ENCODE data around the gene SLC16A5.

The SLC16A5 gene

GRCh38 chr17:75051941-75052340, 35.8 kb upstream of the SLC16A5 start:
- TF ChIP-seq, protein P1, sequence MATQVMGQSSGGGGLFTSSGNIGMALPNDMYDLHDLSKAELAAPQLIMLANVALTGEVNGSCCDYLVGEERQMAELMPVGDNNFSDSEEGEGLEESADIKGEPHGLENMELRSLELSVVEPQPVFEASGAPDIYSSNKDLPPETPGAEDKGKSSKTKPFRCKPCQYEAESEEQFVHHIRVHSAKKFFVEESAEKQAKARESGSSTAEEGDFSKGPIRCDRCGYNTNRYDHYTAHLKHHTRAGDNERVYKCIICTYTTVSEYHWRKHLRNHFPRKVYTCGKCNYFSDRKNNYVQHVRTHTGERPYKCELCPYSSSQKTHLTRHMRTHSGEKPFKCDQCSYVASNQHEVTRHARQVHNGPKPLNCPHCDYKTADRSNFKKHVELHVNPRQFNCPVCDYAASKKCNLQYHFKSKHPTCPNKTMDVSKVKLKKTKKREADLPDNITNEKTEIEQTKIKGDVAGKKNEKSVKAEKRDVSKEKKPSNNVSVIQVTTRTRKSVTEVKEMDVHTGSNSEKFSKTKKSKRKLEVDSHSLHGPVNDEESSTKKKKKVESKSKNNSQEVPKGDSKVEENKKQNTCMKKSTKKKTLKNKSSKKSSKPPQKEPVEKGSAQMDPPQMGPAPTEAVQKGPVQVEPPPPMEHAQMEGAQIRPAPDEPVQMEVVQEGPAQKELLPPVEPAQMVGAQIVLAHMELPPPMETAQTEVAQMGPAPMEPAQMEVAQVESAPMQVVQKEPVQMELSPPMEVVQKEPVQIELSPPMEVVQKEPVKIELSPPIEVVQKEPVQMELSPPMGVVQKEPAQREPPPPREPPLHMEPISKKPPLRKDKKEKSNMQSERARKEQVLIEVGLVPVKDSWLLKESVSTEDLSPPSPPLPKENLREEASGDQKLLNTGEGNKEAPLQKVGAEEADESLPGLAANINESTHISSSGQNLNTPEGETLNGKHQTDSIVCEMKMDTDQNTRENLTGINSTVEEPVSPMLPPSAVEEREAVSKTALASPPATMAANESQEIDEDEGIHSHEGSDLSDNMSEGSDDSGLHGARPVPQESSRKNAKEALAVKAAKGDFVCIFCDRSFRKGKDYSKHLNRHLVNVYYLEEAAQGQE (IDR thresholded peaks at IDR 0.05; ENCODE audit: insufficient read depth in 1 of 2, low read depth in 2 of 2, low read length in 2 of 2), result no peak
- TF ChIP-seq TAF1 (IDR thresholded peaks at IDR 0.05; ENCODE audit: borderline replicate concordance, insufficient read depth, low read length), result no peak
- no peak for TF ChIP-seq SIN3A (IDR thresholded peaks at IDR 0.05; ENCODE audit: borderline replicate concordance, insufficient read depth, low read length)
- TF ChIP-seq POLR2AphosphoS5 (IDR thresholded peaks at IDR 0.05; ENCODE audit: low read depth, low read length), result no peak
- no peak for TF ChIP-seq FOXP2 (optimal IDR thresholded peaks at IDR 0.05; ENCODE audit: borderline replicate concordance, extremely low read depth, extremely low read length, insufficient read depth)

DNA sequence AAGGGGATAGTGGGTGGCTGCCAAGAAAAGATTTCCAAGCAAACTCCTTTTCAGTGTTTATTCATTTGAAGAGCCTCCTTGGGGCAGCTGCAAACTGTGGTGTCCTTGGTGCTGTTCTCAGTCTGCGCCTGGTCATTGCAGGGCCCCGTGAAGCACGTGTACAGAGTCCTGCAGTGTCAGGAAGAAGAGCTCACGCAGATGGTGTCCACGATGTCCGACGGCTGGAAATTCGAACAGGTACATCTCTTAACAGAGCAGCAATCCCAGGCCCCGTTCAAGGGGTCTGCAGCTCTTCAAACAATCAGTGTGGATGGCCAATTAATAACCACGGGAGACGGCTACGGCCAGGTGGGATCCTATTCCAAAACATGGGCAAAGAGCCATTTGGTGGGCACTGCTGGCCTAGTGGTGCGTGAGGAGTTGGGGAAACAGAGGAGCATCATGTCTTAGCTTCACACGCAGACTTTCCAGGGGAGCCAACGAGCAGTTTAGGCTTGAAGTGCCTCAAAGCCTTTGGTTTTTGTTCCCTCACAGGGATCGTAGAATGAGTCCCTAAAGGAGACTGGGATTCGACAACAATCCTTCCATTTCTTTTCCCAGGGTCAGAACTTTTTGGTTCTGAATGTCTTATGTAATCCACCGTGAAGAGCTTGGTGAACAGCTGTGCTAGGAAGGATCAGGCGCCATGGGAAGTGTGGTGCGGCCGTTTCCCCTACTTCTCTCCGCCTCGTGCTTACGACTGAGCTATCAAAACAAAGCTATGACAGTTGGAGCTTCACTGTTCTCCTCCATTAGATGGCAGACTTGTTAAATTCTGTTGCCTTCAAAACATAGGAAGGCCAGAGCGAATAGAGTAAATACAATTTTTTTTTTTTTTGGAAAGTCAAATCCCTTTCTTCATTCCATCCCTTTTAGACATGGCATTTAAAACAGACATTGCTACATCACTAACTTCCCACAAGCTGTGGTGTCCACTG, 28.1 kb upstream of the SLC16A5 start:
- TF ChIP-seq FOXP2 (optimal IDR thresholded peaks at IDR 0.05; ENCODE audit: borderline replicate concordance, extremely low read depth, extremely low read length, insufficient read depth) (no peak), SIN3A (IDR thresholded peaks at IDR 0.05; ENCODE audit: borderline replicate concordance, insufficient read depth, low read length) (peak; percentile 81; the same call in 1 of the 2 replicates)

DNA sequence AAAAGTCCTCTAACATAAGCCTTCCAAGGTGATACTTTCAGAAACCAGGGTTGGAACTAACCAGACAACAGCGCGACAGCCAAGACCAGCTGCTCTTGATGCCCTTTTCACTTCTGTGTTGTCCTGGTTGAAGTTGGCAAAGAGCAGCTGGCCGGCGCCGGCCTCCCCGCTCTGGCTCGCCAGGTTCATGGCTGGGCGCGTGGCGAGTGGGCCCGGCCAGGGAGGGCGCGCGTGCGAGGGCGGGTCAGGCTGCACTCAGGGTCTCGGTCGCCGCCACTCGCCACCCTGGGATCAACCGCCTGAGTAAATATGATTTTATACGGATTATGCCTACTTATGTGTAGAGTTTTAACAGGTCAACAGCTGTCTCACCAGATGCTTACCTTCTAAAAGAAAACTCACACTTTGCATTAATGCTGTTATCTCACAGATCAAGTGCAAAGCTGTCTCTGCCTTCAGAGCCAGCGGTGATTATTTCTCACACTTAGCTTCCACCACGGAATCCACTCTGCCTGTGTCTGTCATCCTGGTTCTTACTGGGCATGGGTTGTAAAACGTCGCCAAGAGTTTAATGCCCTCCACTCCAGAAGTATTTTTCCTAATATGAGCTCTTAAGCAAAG, 27.2 kb upstream of the SLC16A5 start:
- TF ChIP-seq FOXP2 (optimal IDR thresholded peaks at IDR 0.05; ENCODE audit: borderline replicate concordance, extremely low read depth, extremely low read length, insufficient read depth), result no peak
- no peak for TF ChIP-seq SIN3A (IDR thresholded peaks at IDR 0.05; ENCODE audit: borderline replicate concordance, insufficient read depth, low read length)
- TF ChIP-seq, protein P1 (IDR thresholded peaks at IDR 0.05; ENCODE audit: insufficient read depth in 1 of 2, low read depth in 2 of 2, low read length in 2 of 2), result no peak
- TF ChIP-seq POLR2AphosphoS5 (IDR thresholded peaks at IDR 0.05; ENCODE audit: low read depth, low read length), result no peak
- no peak for TF ChIP-seq TAF1 (IDR thresholded peaks at IDR 0.05; ENCODE audit: borderline replicate concordance, insufficient read depth, low read length)

GRCh38 chr17:75061055-75061438, 26.7 kb upstream of the SLC16A5 start:
- TF ChIP-seq SIN3A (IDR thresholded peaks at IDR 0.05; ENCODE audit: borderline replicate concordance, insufficient read depth, low read length) (no peak), FOXP2 (optimal IDR thresholded peaks at IDR 0.05; ENCODE audit: borderline replicate concordance, extremely low read depth, extremely low read length, insufficient read depth) (no peak), TAF1 (IDR thresholded peaks at IDR 0.05; ENCODE audit: borderline replicate concordance, insufficient read depth, low read length) (no peak), POLR2AphosphoS5 (IDR thresholded peaks at IDR 0.05; ENCODE audit: low read depth, low read length) (no peak)
- TF ChIP-seq, protein P1 (IDR thresholded peaks at IDR 0.05; ENCODE audit: insufficient read depth in 1 of 2, low read depth in 2 of 2, low read length in 2 of 2), result no peak

DNA sequence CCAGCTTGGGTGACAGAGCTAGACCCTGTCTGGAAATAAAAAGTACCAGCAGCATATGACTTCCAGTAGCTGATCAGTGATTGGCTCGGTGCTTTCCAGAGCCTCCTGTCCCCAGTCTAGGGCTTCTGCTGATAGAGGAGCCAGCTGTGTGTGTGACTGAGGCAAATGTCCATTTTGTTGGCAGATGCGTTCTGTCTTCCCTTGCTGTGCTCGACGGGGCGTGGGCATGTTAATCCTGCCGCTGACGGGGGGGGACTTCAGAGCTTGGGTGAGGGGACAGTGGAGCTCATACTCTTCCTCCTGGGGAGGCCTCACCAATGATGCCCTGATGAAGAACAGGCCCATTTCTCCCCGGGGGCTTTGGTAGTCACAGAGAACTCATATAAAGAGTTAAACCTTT, 26.1 kb upstream of the SLC16A5 start:
- TF ChIP-seq TAF1 (IDR thresholded peaks at IDR 0.05; ENCODE audit: borderline replicate concordance, insufficient read depth, low read length) (no peak), SIN3A (IDR thresholded peaks at IDR 0.05; ENCODE audit: borderline replicate concordance, insufficient read depth, low read length) (no peak), FOXP2 (optimal IDR thresholded peaks at IDR 0.05; ENCODE audit: borderline replicate concordance, extremely low read depth, extremely low read length, insufficient read depth) (no peak), POLR2AphosphoS5 (IDR thresholded peaks at IDR 0.05; ENCODE audit: low read depth, low read length) (no peak)
- TF ChIP-seq, protein P1 (IDR thresholded peaks at IDR 0.05; ENCODE audit: insufficient read depth in 1 of 2, low read depth in 2 of 2, low read length in 2 of 2), result no peak
